Activated T-helper 17 cell treated with anti-CD3 and anti-CD28 coated beads, Interleukin-2, amount 50 U/mL, for 72 hours (primary cell): ENCODE measurements around the gene TMEM154. TPM values are rescaled to one million over a fixed set of nuclear protein-coding genes. Genes with fewer than 3 reads are reported as not detected.

Experiments
- ATAC-seq: fragments of 150-1000 bp; cut with Tn5 transposase; replicated peaks from 2 replicates; pipeline ENCODE4 v1.10.0; 2021; ENCODE audit warnings: mild to moderate bottlenecking, moderate library complexity
- H3K27ac Mint-ChIP-seq: one replicate; pipeline ENCODE4 v1.8.0; 2022; ENCODE audit warnings: mixed read lengths
- H3K27me3 Mint-ChIP-seq: one replicate; pipeline ENCODE4 v1.8.0; 2022; ENCODE audit warnings: mixed read lengths
- H3K36me3 Mint-ChIP-seq: one replicate; pipeline ENCODE4 v1.8.0; 2022; ENCODE audit warnings: low read depth, mild to moderate bottlenecking, mixed read lengths
- H3K4me1 Mint-ChIP-seq: one replicate; pipeline ENCODE4 v1.8.0; 2022; ENCODE audit warnings: mixed read lengths
- H3K4me3 Mint-ChIP-seq: one replicate; pipeline ENCODE4 v1.8.0; 2022; ENCODE audit warnings: mild to moderate bottlenecking, mixed read lengths
- H3K9me3 Mint-ChIP-seq: one replicate; pipeline ENCODE4 v1.8.0; 2022; ENCODE audit warnings: mixed read lengths
- total RNA-seq, 2 donors: library from RNA; stranded (reverse); gene quantifications; one replicate each; pipeline ENCODE4 v1.2.3, GENCODE V29; 2022

Gene TMEM154
- total RNA-seq, 2 donors from 2014 or later, result 8.6 to 18.0 TPM

DNA sequence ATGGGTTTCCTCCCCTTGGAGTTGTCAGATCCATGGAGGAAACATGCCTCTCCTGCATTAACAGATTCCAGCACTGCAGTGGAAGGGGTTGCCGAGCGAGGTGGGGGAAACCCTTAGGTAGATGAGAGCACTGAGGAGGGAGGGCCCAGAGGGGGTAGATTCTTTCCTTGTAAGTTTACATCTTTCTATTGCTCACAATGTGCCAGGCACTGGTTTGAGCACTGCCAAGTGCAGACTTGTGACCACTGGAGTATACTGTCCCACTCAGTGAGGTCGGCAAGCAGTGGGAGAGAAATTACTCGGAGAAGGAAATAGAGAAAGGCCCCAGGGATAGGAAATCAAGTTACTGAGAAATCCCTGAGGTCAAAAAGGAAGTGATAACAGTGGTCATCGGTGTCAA lies 27.8 kb upstream of the TMEM154 start:
- Mint-ChIP-seq H3K4me1 (no peaks in the 10 kb centered on the region), H3K27ac (no peak overlapping the region), H3K36me3 (no peaks in the 10 kb centered on the region), H3K9me3 (peaks cover 13% of the 10 kb centered on the region), H3K27me3 (peaks cover 6% of the 10 kb centered on the region), H3K4me3 (no peak overlapping the region)
- ATAC-seq, result no peak

- ATAC-seq, result no peak
- Mint-ChIP-seq H3K27me3 (peaks cover 10% of the 10 kb centered on the region), H3K9me3 (peaks cover 13% of the 10 kb centered on the region), H3K27ac (no peak overlapping the region), H3K4me3 (no peak overlapping the region), H3K36me3 (no peaks in the 10 kb centered on the region), H3K4me1 (no peaks in the 10 kb centered on the region)
These were observed 26.1 kb upstream of the TMEM154 start for GRCh38 chr4:152705903-152706302.

- H3K36me3 Mint-ChIP-seq, result no peaks in the 10 kb centered on the region
These were observed 25.0 kb upstream of the TMEM154 start for GRCh38 chr4:152704788-152705187.

GRCh38 chr4:152700151-152700550 lies 20.4 kb upstream of the TMEM154 start:
- no peak overlapping the region for H3K4me3 Mint-ChIP-seq
- peaks cover 9% of the 10 kb centered on the region for H3K9me3 Mint-ChIP-seq
- H3K27ac Mint-ChIP-seq, result no peak overlapping the region
- ATAC-seq, result no peak
- peaks cover 13% of the 10 kb centered on the region for H3K27me3 Mint-ChIP-seq
- H3K36me3 Mint-ChIP-seq, result no peaks in the 10 kb centered on the region
- H3K4me1 Mint-ChIP-seq, result peaks cover 5% of the 10 kb centered on the region

More at GRCh38 chr4:152704788-152705187, 25.0 kb upstream of the TMEM154 start:
- Mint-ChIP-seq H3K4me3 (no peak overlapping the region), H3K27me3 (peaks cover 14% of the 10 kb centered on the region), H3K27ac (no peak overlapping the region), H3K9me3 (peaks cover 13% of the 10 kb centered on the region), H3K4me1 (no peaks in the 10 kb centered on the region)
- no peak for ATAC-seq

GRCh38 chr4:152699313-152699712 lies 19.5 kb upstream of the TMEM154 start:
- H3K27ac Mint-ChIP-seq, result no peak overlapping the region
- no peak for ATAC-seq
- no peak overlapping the region for H3K4me3 Mint-ChIP-seq
- no peaks in the 10 kb centered on the region for H3K36me3 Mint-ChIP-seq
- H3K4me1 Mint-ChIP-seq, result peaks cover 5% of the 10 kb centered on the region
- peaks cover 9% of the 10 kb centered on the region for H3K27me3 Mint-ChIP-seq
- peaks cover 3% of the 10 kb centered on the region for H3K9me3 Mint-ChIP-seq

DNA sequence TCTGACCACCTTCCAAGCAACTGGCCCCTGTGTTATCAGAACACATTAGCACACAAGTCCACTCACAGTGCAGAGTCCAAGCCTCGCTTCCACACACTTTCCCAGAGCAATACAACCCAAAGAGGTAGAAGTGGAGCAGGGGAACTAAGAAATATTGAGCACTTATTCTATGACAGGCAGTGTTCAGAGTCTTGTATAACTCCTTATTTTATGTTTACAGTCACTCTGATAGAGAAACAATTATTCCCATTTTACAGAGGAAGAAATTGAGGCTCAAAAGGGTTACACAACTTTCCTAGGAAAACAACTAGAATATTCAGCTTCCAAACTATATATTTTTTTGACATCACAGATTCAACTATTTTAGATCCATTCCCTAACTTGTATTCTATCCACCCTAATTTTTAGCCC lies 18.3 kb upstream of the TMEM154 start:
- Mint-ChIP-seq H3K27me3 (peaks cover 12% of the 10 kb centered on the region), H3K36me3 (no peaks in the 10 kb centered on the region), H3K27ac (no peak overlapping the region), H3K9me3 (no peaks in the 10 kb centered on the region), H3K4me3 (no peak overlapping the region), H3K4me1 (peaks cover 5% of the 10 kb centered on the region)
- no peak for ATAC-seq

DNA sequence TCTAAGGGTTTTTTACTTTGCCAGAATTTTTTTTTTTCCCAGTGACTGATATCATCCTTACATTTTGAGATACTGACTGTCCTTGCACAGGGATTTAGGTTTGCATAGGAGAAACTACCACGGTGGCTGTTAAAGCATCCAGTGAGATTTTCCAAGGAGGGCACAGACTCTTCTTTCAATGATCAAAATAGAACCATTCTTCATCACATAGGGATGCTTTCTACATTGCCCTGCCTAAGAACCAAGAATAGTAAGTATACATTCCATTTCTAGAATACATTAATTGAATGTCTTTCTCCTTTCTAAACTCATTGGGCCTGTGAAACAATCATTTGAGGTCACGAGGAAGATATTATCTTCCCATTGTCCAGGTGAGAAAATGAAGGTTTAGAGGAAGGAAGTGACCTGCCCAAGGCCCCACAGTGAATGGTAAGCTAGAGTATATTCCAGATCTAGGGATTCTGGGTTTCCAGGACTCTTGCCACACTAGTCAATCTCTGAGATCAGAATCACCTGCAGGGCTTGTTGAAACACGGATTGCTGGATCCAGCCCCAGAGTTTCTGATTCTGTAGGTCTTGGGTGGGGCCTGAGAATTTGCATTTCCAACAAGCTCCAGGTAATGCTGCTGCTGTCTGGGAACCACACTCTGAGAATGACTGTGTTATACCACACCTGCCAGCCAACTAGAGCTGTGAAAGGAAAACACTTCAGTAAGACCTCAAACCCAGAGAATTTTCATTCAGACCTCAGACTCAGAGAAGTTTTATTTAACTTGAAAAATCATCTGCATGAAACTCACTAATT lies 17.7 kb upstream of the TMEM154 start:
- H3K9me3 Mint-ChIP-seq, result no peaks in the 10 kb centered on the region
- peaks cover 12% of the 10 kb centered on the region for H3K27me3 Mint-ChIP-seq
- H3K4me3 Mint-ChIP-seq, result peak overlapping the region; percentile 29
- no peak overlapping the region for H3K27ac Mint-ChIP-seq
- H3K36me3 Mint-ChIP-seq, result no peaks in the 10 kb centered on the region
- H3K4me1 Mint-ChIP-seq, result peaks cover 5% of the 10 kb centered on the region
- no peak for ATAC-seq

DNA sequence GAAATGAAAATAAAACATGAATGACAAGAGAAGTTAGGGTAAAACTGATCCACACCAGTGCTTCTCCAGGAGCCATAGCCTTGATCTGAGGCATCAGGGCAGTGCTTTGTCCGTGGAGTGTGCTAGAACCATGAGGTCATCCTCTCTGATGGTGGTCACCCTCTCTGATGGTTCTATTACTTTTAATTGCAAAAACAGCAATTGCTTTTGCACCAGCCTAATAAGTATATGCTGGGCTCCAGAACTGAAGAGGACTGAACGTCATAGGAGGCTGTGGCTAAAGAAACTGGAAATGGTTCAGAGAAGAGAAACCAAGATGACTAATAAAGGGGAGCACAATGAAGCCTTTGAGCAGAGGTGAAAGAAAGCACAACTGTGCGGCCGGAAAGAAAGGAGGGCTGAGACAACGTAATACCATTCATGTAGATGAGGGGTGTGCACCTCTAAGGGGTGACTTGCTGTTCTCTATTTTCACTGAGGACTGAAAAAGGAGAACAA lies 17.0 kb upstream of the TMEM154 start:
- Mint-ChIP-seq H3K4me3 (peak overlapping the region; percentile 29), H3K4me1 (peaks cover 5% of the 10 kb centered on the region)

GRCh38 chr4:152693871-152694270 lies 14.1 kb upstream of the TMEM154 start:
- H3K9me3 Mint-ChIP-seq, result no peaks in the 10 kb centered on the region
- H3K27me3 Mint-ChIP-seq, result peaks cover 8% of the 10 kb centered on the region
- H3K36me3 Mint-ChIP-seq, result no peaks in the 10 kb centered on the region
- peaks cover 8% of the 10 kb centered on the region for H3K4me1 Mint-ChIP-seq
- no peak overlapping the region for H3K4me3 Mint-ChIP-seq
- ATAC-seq, result no peak
- H3K27ac Mint-ChIP-seq, result no peak overlapping the region

More for the DNA sequence above, 17.0 kb upstream of the TMEM154 start:
- peak; percentile 100 for ATAC-seq
- no peak overlapping the region for H3K27ac Mint-ChIP-seq
- no peaks in the 10 kb centered on the region for H3K9me3 Mint-ChIP-seq
- H3K36me3 Mint-ChIP-seq, result no peaks in the 10 kb centered on the region
- H3K27me3 Mint-ChIP-seq, result peaks cover 9% of the 10 kb centered on the region

DNA sequence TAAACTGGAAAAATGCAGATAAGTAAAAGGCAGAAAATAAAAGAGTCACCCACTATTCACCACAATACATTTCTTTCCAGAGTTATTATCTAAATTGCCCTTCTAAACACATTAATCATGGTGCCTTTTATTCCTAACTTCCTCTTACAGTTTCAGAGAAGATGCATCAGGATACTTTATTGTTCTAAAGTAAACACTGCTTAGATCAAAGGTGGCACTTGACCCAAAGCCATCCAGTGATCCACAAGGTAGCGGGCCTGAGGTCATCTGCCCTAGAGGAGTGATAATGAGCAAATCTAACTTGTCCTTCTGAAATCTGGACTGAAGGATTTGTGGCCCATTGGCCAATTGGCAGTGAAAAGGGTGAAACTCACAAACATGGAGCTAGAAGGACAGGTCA lies 12.0 kb upstream of the TMEM154 start:
- no peak overlapping the region for H3K4me3 Mint-ChIP-seq
- no peak overlapping the region for H3K27ac Mint-ChIP-seq
- no peak for ATAC-seq
- H3K4me1 Mint-ChIP-seq, result peaks cover 8% of the 10 kb centered on the region
- peaks cover 8% of the 10 kb centered on the region for H3K27me3 Mint-ChIP-seq
- no peaks in the 10 kb centered on the region for H3K9me3 Mint-ChIP-seq
- H3K36me3 Mint-ChIP-seq, result no peaks in the 10 kb centered on the region

DNA sequence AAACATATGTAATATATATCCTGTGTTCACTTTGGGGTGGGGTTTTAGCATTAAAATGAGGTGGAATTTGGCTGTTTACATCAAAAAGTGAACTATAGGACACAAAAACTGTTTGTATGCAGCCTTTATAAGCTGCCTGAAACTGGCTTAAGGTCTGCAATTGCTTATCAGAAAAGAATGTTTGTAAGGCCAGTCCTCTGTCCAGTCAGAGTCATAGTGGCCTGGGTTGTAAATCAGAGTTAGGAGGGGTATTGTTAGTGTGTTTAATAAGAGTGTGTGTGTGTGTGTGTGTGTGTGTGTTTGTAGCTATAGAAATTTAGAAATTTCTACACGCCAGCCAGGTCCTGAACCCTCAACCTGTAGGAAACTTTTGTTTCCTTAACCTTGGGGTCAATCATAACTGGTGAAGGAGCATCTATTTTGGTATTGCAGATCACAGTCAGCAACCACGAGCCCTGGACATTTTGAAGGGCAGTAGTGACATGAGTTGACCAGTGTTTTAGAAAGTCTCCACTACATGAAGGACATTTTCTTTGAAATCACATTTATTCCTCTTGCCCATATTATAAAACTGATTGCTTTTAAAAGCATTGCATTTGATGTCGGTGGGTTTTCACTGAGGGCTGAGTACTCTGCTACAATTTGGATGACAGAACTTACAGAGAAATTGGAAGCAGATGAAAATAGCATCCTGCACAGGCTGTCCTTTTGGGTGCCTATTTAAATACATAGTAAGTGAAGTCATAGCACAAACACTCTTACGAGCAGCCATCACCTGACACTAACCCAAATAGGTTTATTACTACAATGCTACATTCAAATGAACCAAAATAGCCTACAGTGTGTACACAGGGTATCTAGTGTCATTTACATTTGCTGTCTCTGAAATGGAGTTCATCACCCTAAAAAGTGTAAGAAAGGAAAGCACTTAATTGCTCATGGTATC lies 11.2 kb upstream of the TMEM154 start:
- no peaks in the 10 kb centered on the region for H3K9me3 Mint-ChIP-seq
- peaks cover 6% of the 10 kb centered on the region for H3K4me1 Mint-ChIP-seq
- no peak overlapping the region for H3K27ac Mint-ChIP-seq
- no peak overlapping the region for H3K4me3 Mint-ChIP-seq
- no peaks in the 10 kb centered on the region for H3K36me3 Mint-ChIP-seq
- H3K27me3 Mint-ChIP-seq, result peaks cover 8% of the 10 kb centered on the region
- no peak for ATAC-seq

DNA sequence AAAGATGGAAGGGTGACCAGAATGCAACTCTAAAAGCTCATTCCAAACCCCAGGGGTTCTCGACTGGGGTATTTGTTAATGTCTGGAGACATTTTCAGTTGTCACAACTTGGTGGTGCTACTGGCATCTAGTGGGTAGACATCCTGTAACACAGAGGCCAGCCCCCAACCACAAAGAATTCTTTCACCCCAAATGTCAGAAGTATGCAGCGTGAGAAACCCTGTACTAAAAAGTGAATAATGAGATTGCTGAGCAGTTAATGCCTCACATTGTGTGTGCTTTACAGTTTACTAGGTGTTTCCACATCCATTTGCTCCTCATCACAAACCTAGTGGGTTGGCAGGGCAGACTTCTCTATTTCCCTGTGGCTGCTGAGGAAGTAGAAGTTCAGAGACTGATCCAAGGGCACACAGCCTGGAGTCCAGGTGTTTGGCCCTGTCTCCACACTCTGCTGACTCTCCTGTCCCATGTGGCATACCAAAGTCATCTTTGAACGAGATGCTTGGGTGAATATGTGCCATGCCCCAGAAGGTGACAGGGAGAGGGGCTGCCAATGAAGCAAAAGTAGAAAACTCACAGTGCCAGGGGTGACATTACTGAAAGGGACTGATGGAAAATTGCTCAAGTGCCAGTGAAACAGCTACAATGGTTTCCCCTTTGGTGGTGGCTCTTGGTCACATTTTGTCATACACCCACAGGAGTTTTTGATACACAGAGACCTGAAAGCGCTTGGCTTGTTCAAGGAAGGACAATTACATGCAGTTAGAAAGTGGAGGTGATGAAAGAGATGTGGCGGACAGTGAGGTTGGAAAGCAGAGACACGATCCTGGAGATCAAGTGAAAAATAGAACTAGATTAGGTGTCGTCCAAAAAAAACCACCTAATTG lies 10.1 kb upstream of the TMEM154 start:
- no peaks in the 10 kb centered on the region for H3K9me3 Mint-ChIP-seq
- H3K4me1 Mint-ChIP-seq, result peaks cover 3% of the 10 kb centered on the region
- no peak for ATAC-seq
- H3K4me3 Mint-ChIP-seq, result no peak overlapping the region
- H3K27ac Mint-ChIP-seq, result no peak overlapping the region
- H3K27me3 Mint-ChIP-seq, result peaks cover 8% of the 10 kb centered on the region
- H3K36me3 Mint-ChIP-seq, result no peaks in the 10 kb centered on the region

DNA sequence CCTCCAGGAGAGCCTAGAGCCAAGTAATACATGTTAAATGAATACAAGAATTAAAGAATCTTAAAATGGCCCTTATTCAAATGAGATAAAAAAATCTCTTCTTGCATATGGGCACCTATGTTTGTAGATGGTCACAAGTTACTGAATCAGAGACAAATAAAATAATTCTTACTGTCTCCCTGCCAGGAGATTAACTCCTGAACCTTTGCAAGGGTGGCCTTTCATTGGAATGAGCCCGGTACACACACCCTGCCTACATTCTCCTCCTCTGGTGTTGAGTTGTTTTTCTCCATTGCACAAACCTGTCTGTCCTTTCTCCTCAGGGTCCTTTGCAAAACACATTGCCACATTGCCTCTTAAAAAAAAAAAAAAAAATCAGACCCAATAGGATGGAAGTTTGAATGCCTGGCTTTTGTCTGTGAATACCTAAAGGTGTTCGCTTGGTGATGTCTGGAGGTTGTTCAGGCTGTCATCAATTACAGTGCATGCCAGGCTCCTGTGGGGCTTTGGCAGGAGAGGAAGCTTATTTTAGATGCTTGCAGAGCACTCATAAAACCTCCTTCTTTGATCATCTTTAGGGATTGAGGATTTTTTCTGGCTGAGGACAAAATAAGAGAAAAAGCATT lies 8.3 kb upstream of the TMEM154 start:
- Mint-ChIP-seq H3K27me3 (peaks cover 5% of the 10 kb centered on the region), H3K4me3 (no peak overlapping the region), H3K27ac (no peak overlapping the region), H3K36me3 (no peaks in the 10 kb centered on the region), H3K4me1 (peaks cover 12% of the 10 kb centered on the region), H3K9me3 (no peaks in the 10 kb centered on the region)
- no peak for ATAC-seq
